Thoracic aorta (tissue), 2 donors: ENCODE measurements around the gene ELAC2. TPM values are rescaled to one million over a fixed set of nuclear protein-coding genes. Genes with fewer than 3 reads are reported as not detected.

Experiments
- ATAC-seq: fragments of 150-250 bp; one replicate; pipeline ENCODE4 v1.8.0; 2017; ENCODE audit warnings: low read depth; ENCODE audit not compliant: insufficient number of reproducible peaks, low FRiP score
- DNase-seq: peaks from one replicate; pipeline ENCODE4 v3.0.0-alpha.2; 2020; ENCODE audit warnings: low spot score
- H3K27ac ChIP-seq, 2 donors: fragments of 200-600 bp; sonication (generic); 1 replicate in 1 of 2; 2 replicates in 1 of 2; pipeline ENCODE4 v1.5.1; 2016; ENCODE audit warnings: mild to moderate bottlenecking in 2 of 2, moderate library complexity in 2 of 2
- H3K27me3 ChIP-seq: fragments of 200-600 bp; sonication (generic); replicated peaks from 2 replicates; pipeline ENCODE4 v1.6.0; 2016; ENCODE audit warnings: mild to moderate bottlenecking; ENCODE audit not compliant: insufficient read depth
- H3K36me3 ChIP-seq: fragments of 200-600 bp; sonication (generic); one replicate; pipeline ENCODE4 v1.5.1; 2016
- H3K4me1 ChIP-seq, 2 donors: fragments of 200-600 bp; sonication (generic); 1 replicate in 1 of 2; 2 replicates in 1 of 2; pipeline versions ENCODE4 v1.5.1 to v1.6.0; 2016; ENCODE audit warnings: low read depth in 2 of 2, mild to moderate bottlenecking in 1 of 2; ENCODE audit not compliant: control insufficient read depth in 1 of 2
- H3K4me3 ChIP-seq: fragments of 200-600 bp; sonication (generic); 2 replicates; pipeline ENCODE4 v1.5.1; 2016; ENCODE audit warnings: mild to moderate bottlenecking
- H3K9me3 ChIP-seq: fragments of 200-600 bp; sonication (generic); 2 replicates; pipeline ENCODE4 v1.5.1; 2016
- total RNA-seq, 2 donors: library from RNA; depleted of rRNA; stranded (reverse); fragments of >200 nt; gene quantifications; one replicate each; pipeline versions ENCODE4 v1.1.0 to v1.2.3, GENCODE V29; 2016
- TF ChIP-seq, protein P1 (sequence below): fragments of 200-600 bp; sonication (generic); IDR thresholded peaks from one replicate; pipeline ENCODE4 v1.5.1; 2019; ENCODE audit warnings: antibody characterized with exemption

Gene ELAC2
- total RNA-seq, 2 donors from 2014 or later, result 50.2 to 81.3 TPM

GRCh38 chr17:12959441-12959840 is 58.4 kb downstream of the ELAC2 start:
- H3K27ac ChIP-seq, result no peak overlapping the region
- no peak overlapping the region for H3K4me3 ChIP-seq
- H3K27me3 ChIP-seq, result no peaks in the 10 kb centered on the region
- ATAC-seq (no peak), DNase-seq (no peak)
- peaks cover 4% of the 10 kb centered on the region for H3K9me3 ChIP-seq
- peaks cover 16% of the 10 kb centered on the region for H3K36me3 ChIP-seq
- no peaks in the 10 kb centered on the region for H3K4me1 ChIP-seq
- TF ChIP-seq, protein P1, sequence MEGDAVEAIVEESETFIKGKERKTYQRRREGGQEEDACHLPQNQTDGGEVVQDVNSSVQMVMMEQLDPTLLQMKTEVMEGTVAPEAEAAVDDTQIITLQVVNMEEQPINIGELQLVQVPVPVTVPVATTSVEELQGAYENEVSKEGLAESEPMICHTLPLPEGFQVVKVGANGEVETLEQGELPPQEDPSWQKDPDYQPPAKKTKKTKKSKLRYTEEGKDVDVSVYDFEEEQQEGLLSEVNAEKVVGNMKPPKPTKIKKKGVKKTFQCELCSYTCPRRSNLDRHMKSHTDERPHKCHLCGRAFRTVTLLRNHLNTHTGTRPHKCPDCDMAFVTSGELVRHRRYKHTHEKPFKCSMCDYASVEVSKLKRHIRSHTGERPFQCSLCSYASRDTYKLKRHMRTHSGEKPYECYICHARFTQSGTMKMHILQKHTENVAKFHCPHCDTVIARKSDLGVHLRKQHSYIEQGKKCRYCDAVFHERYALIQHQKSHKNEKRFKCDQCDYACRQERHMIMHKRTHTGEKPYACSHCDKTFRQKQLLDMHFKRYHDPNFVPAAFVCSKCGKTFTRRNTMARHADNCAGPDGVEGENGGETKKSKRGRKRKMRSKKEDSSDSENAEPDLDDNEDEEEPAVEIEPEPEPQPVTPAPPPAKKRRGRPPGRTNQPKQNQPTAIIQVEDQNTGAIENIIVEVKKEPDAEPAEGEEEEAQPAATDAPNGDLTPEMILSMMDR, result no peak

DNA sequence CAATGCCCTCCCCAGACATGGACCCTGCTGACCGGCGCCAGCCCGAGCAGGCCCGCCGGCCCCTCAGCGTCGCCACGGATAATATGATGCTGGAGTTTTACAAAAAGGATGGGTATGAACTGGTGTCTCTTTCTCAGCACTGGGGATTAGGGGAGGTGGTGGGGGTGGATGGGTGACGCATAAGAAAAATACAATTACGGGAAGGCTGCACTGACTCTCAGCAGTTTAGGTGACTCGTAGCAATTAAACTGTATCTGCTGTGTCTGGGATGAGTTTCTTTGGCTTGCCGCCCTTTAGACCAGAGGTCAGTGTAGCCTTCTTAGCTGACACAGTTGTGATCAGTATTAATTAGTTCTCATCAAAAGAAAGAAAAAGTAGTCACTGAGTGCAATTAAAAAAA is 59.0 kb downstream of the ELAC2 start:
- TF ChIP-seq, protein P1, result no peak
- H3K9me3 ChIP-seq, result peaks cover 4% of the 10 kb centered on the region
- H3K27ac ChIP-seq, result no peak overlapping the region
- no peak overlapping the region for H3K4me3 ChIP-seq
- DNase-seq (no peak), ATAC-seq (no peak)
- peaks cover 16% of the 10 kb centered on the region for H3K36me3 ChIP-seq
- H3K4me1 ChIP-seq, result no peaks in the 10 kb centered on the region
- no peaks in the 10 kb centered on the region for H3K27me3 ChIP-seq

- Histone ChIP-seq H3K36me3 (peaks cover 16% of the 10 kb centered on the region), H3K27me3 (no peaks in the 10 kb centered on the region), H3K27ac (no peak overlapping the region), H3K9me3 (peaks cover 4% of the 10 kb centered on the region), H3K4me1 (no peaks in the 10 kb centered on the region), H3K4me3 (no peak overlapping the region)
- ATAC-seq (no peak), DNase-seq (no peak)
- TF ChIP-seq, protein P1, result no peak
These were observed 62.3 kb downstream of the ELAC2 start for GRCh38 chr17:12955521-12955920.

- TF ChIP-seq, protein P1, result no peak
- H3K36me3 ChIP-seq, result peaks cover 17% of the 10 kb centered on the region
- no peaks in the 10 kb centered on the region for H3K4me1 ChIP-seq
- DNase-seq (no peak), ATAC-seq (no peak)
- H3K9me3 ChIP-seq, result peaks cover 4% of the 10 kb centered on the region
- no peaks in the 10 kb centered on the region for H3K27me3 ChIP-seq
- H3K4me3 ChIP-seq, result no peak overlapping the region
- H3K27ac ChIP-seq, result no peak overlapping the region
These were observed 64.7 kb downstream of the ELAC2 start for GRCh38 chr17:12953156-12953555.

DNA sequence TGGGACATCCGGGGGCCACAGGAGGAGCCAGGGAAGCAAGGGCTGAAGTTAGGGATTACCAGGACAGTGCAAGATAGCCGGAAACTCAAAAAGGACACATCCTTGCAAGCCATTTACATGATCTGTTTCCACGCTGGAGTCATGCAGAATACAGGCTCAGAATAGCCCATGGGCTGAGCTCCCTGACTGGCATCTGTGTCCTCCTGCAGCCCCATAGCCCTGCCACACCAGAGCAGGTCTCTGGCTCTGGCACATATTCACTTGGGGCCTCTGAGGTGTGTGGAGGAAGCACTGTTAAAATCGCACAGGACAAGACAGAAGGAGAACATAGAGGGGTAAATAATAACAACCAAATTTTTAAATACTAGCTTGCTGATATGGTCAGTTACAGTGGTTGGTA is 65.8 kb downstream of the ELAC2 start:
- no peak overlapping the region for H3K4me3 ChIP-seq
- H3K4me1 ChIP-seq, result no peaks in the 10 kb centered on the region
- peaks cover 12% of the 10 kb centered on the region for H3K36me3 ChIP-seq
- ATAC-seq (no peak), DNase-seq (no peak)
- H3K27ac ChIP-seq, result no peak overlapping the region
- no peaks in the 10 kb centered on the region for H3K27me3 ChIP-seq
- TF ChIP-seq, protein P1, result no peak
- H3K9me3 ChIP-seq, result no peaks in the 10 kb centered on the region
